LNCAP (cell line): Measurements from ENCODE around the gene MARF1.

Experiments used
- CTCF ChIP-seq: fragments of 450-650 bp; IDR thresholded peaks from 2 replicates; pipeline ENCODE4 v1.5.1; 2017; ENCODE audit warnings: mild to moderate bottlenecking

Gene MARF1

GRCh38 chr16:15676506-15676905 is 33.6 kb upstream of the MARF1 start:
- TF ChIP-seq CTCF: no peak

- no peak for TF ChIP-seq CTCF
Measured at GRCh38 chr16:15674571-15674970, 31.6 kb upstream of the MARF1 start.

- TF ChIP-seq CTCF: no peak
Measured at GRCh38 chr16:15672514-15673167, 29.7 kb upstream of the MARF1 start.

- no peak for TF ChIP-seq CTCF
Measured at GRCh38 chr16:15671530-15672117, 28.7 kb upstream of the MARF1 start.

- TF ChIP-seq CTCF: no peak
Measured at GRCh38 chr16:15667091-15667742, 24.3 kb upstream of the MARF1 start.

- no peak for TF ChIP-seq CTCF
Measured at GRCh38 chr16:15665107-15665506, 22.2 kb upstream of the MARF1 start.

- no peak for TF ChIP-seq CTCF
Measured at GRCh38 chr16:15660203-15660601, 17.2 kb upstream of the MARF1 start.
